Bronchial epithelial cell (primary cell): ENCODE measurements around the gene KLHDC4. TPM values are rescaled to one million over a fixed set of nuclear protein-coding genes. Genes with fewer than 3 reads are reported as not detected.
A peak's percentile ranks its signal among the peaks of the same experiment; 100 is the strongest.

Source experiments
- DNase-seq: peaks from one replicate; pipeline ENCODE4 v3.0.0-alpha.2; 2010; ENCODE audit warnings: low read depth
- FAIRE-seq: peaks from 2 replicates; lab custom pipeline; 2011; peaks lifted over from hg19 to GRCh38; lab: Jason Lieb, UNC
- H3K27me3 ChIP-seq: 2 replicates; pipeline ENCODE4 v1.5.1; 2011; ENCODE audit warnings: low read length; ENCODE audit not compliant: control insufficient read depth, insufficient read depth
- H3K36me3 ChIP-seq: 2 replicates; pipeline ENCODE4 v1.5.1; 2011; ENCODE audit warnings: low read length; ENCODE audit not compliant: control insufficient read depth, insufficient read depth
- H3K4me3 ChIP-seq: 2 replicates; pipeline ENCODE4 v1.5.1; 2011; ENCODE audit warnings: mild to moderate bottlenecking, low read depth, low read length, control low read depth
- CTCF ChIP-seq: IDR thresholded peaks from 2 replicates; pipeline ENCODE4 v1.5.1; 2011; ENCODE audit warnings: mild to moderate bottlenecking, moderate library complexity, low read length, control low read depth, inconsistent platforms; ENCODE audit not compliant: insufficient read depth, severe bottlenecking
- total RNA-seq: library from RNA; depleted of rRNA; stranded (reverse); fragments of >200 nt; gene quantifications from 2 replicates; pipeline ENCODE4 v1.2.1, GENCODE V29; 2014

Gene KLHDC4
- total RNA-seq, 1 donor from 2014 or later, result 30.8 TPM

DNA sequence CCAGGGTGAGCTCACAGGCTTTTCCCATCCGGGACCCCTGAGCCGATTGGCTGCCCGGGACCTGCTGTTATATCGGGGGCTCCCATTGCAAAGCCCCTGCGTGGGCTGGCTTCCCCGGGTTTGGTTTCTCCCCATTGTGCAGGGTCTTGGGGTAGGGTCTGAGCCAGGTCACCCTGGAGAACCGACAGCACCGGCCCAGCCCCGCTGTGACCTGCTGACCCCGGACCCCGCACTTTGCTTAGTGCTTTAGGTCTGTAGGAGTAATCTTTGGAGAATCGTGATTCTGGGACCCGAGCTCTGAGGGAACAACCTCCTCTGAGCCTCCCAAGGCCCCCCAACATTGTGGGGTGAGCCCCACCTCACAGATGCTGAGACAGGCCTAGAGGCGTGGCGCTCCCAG, 100.6 kb downstream of the KLHDC4 start:
- FAIRE-seq (no peak), DNase-seq (no peak)
- no peaks in the 10 kb centered on the region for H3K36me3 ChIP-seq
- H3K4me3 ChIP-seq, result no peak overlapping the region
- H3K27me3 ChIP-seq, result no peaks in the 10 kb centered on the region
- TF ChIP-seq CTCF, result no peak

DNA sequence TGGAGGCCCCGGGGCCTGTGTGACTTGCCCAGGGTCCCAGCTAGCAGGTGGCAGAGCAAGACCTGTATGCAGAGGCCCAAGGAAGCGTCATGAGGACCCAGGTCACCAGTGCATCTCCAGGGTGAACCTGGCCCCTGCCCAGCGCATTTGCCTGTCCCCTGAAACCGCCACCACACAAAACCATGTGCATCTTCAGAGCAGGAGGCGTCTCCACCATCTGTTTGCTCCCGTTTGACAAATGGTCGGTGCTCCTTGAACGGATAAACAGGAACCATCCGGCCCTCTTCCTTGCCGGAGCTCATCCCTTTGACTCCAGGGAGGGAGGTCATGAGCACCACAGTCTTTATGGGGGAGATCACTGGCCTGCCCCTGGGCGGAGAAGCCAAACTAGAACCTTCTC, 101.0 kb downstream of the KLHDC4 start:
- no peak overlapping the region for H3K4me3 ChIP-seq
- no peaks in the 10 kb centered on the region for H3K27me3 ChIP-seq
- DNase-seq (no peak), FAIRE-seq (no peak)
- H3K36me3 ChIP-seq, result no peaks in the 10 kb centered on the region
- TF ChIP-seq CTCF, result no peak

GRCh38 chr16:87662254-87663204, 103.3 kb downstream of the KLHDC4 start:
- TF ChIP-seq CTCF, result no peak
- FAIRE-seq (no peak), DNase-seq (no peak)
- no peaks in the 10 kb centered on the region for H3K36me3 ChIP-seq
- no peaks in the 10 kb centered on the region for H3K27me3 ChIP-seq
- no peak overlapping the region for H3K4me3 ChIP-seq

DNA sequence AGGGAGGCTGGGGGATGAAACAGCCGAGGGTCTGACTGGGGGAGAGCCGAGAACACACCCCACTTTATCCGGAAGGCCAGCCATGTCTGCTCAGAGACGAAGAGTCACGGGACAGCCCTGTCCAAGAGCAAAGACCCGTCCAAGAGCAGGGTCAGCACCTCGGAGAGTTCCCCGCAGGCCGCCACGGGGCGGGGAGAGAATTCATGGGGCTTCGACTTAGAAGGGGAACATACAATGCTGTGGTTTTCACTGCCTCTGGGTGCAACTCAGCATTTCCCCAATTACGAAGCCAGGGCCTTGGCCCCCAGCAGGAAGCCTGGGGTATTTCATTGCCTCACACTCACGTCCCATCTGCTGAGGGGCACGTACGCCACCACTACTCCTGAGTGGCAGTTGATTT, 104.2 kb downstream of the KLHDC4 start:
- no peaks in the 10 kb centered on the region for H3K27me3 ChIP-seq
- H3K4me3 ChIP-seq, result no peak overlapping the region
- DNase-seq, result peak; percentile 15
- H3K36me3 ChIP-seq, result no peaks in the 10 kb centered on the region
- FAIRE-seq, result no peak
- no peak for TF ChIP-seq CTCF

- H3K4me3 ChIP-seq, result no peak overlapping the region
- H3K27me3 ChIP-seq, result no peaks in the 10 kb centered on the region
- no peak for TF ChIP-seq CTCF
- DNase-seq (no peak), FAIRE-seq (no peak)
- no peaks in the 10 kb centered on the region for H3K36me3 ChIP-seq
These were observed 107.1 kb downstream of the KLHDC4 start for GRCh38 chr16:87658564-87659225.

Other genes starting within 250 kb of the KLHDC4 start
- gene JPH3, start 163.5 kb downstream of the KLHDC4 start, total RNA-seq, result not detected in 2 replicates
- gene SLC7A5, start 103.5 kb upstream of the KLHDC4 start, total RNA-seq, result 169 and 243 TPM in 2 replicates
- not detected in 2 replicates for gene CA5A, start 170.5 kb upstream of the KLHDC4 start, total RNA-seq
- gene BANP, start 185.4 kb upstream of the KLHDC4 start, total RNA-seq, result 22.1 and 25.5 TPM in 2 replicates